ENCODE measurements around the gene TMF1.

Gene TMF1

GRCh38 chr3:69013253-69014021 is 38.7 kb downstream of the TMF1 start, which contains the start of gene EOGT:
Gene EOGT, minus strand, starts transcription at chr3:69013684. Its CDS starts 3,838 bp downstream, at chr3:69009846.
- in situ Hi-C loops (cut with MboI; ENCODE audit: low sequenced_read_pairs): no loop called here

- in situ Hi-C loops (cut with MboI; ENCODE audit: low sequenced_read_pairs): no loop called here
These were observed 39.3 kb downstream of the TMF1 start for GRCh38 chr3:69012800-69013252.

- in situ Hi-C loops (cut with MboI; ENCODE audit: low sequenced_read_pairs): no loop called here
These were observed 39.9 kb downstream of the TMF1 start for GRCh38 chr3:69012100-69012799.

- in situ Hi-C loops (cut with MboI; ENCODE audit: low sequenced_read_pairs): no loop called here
These were observed 40.9 kb downstream of the TMF1 start for GRCh38 chr3:69011096-69011730.

GRCh38 chr3:69009559-69010410 is 42.3 kb downstream of the TMF1 start:
- in situ Hi-C loops (cut with MboI; ENCODE audit: low sequenced_read_pairs): no loop called here

- in situ Hi-C loops (cut with MboI; ENCODE audit: low sequenced_read_pairs): no loop called here
These were observed 43.2 kb downstream of the TMF1 start for GRCh38 chr3:69008980-69009379.

GRCh38 chr3:69005791-69006482 is 46.2 kb downstream of the TMF1 start:
- in situ Hi-C loops (cut with MboI; ENCODE audit: low sequenced_read_pairs): no loop called here

GRCh38 chr3:69005071-69005790 is 46.9 kb downstream of the TMF1 start:
- in situ Hi-C loops (cut with MboI; ENCODE audit: low sequenced_read_pairs): no loop called here

GRCh38 chr3:69004138-69004537 is 48.0 kb downstream of the TMF1 start:
- in situ Hi-C loops (cut with MboI; ENCODE audit: low sequenced_read_pairs): no loop called here

- in situ Hi-C loops (cut with MboI; ENCODE audit: low sequenced_read_pairs): no loop called here
These were observed 52.5 kb downstream of the TMF1 start for GRCh38 chr3:68999605-69000004.

GRCh38 chr3:68999158-68999557 is 53.0 kb downstream of the TMF1 start:
- in situ Hi-C loops (cut with MboI; ENCODE audit: low sequenced_read_pairs): no loop called here

GRCh38 chr3:68997887-68998286 is 54.2 kb downstream of the TMF1 start:
- in situ Hi-C loops (cut with MboI; ENCODE audit: low sequenced_read_pairs): no loop called here

GRCh38 chr3:68996356-68996995 is 55.7 kb downstream of the TMF1 start:
- in situ Hi-C loops (cut with MboI; ENCODE audit: low sequenced_read_pairs): no loop called here

- in situ Hi-C loops (cut with MboI; ENCODE audit: low sequenced_read_pairs): no loop called here
These were observed 63.4 kb downstream of the TMF1 start for GRCh38 chr3:68988740-68989139.

GRCh38 chr3:68987322-68987721 is 64.8 kb downstream of the TMF1 start:
- in situ Hi-C loops (cut with MboI; ENCODE audit: low sequenced_read_pairs): no loop called here

- in situ Hi-C loops (cut with MboI; ENCODE audit: low sequenced_read_pairs): no loop called here
These were observed 65.5 kb downstream of the TMF1 start for GRCh38 chr3:68986496-68987208.

GRCh38 chr3:68985146-68985790 is 66.9 kb downstream of the TMF1 start:
- in situ Hi-C loops (cut with MboI; ENCODE audit: low sequenced_read_pairs): no loop called here

- in situ Hi-C loops (cut with MboI; ENCODE audit: low sequenced_read_pairs): no loop called here
These were observed 68.1 kb downstream of the TMF1 start for GRCh38 chr3:68984011-68984530.

Data from HL-60/S4 treated with retinoic acid at 250 ng/mL for 4 days and 3 days (cell line).